MG63 (cell line): Measurements from ENCODE around the gene MAFF. TPM values are rescaled to one million over a fixed set of nuclear protein-coding genes. Genes with fewer than 3 reads are reported as not detected.

Experiments
- total RNA-seq: library from RNA; depleted of rRNA; stranded (reverse); fragments of >200 nt; shearing (Covaris generic); gene quantifications from 2 replicates; pipeline ENCODE4 v1.2.3, GENCODE V29; 2014; ENCODE audit warnings: low replicate concordance; rRNA removed

MAFF gene
- total RNA-seq, 1 experiment from 2014 or later = 22.0 TPM

Other genes with a start within 250 kb of the MAFF start
- 0.36 and 2.3 TPM in 2 replicates for gene C22orf23, start 248.4 kb upstream of the MAFF start, total RNA-seq
- 64.9 and 167 TPM in 2 replicates for gene POLR2F, start 248.3 kb upstream of the MAFF start, total RNA-seq
- gene SOX10, start 217.4 kb upstream of the MAFF start, total RNA-seq = not detected in 2 replicates
- gene PICK1, start 144.6 kb upstream of the MAFF start, total RNA-seq = 7.3 and 21.7 TPM in 2 replicates
- not detected in 2 replicates for gene SLC16A8, start 117.8 kb upstream of the MAFF start, total RNA-seq
- 20.4 and 63.3 TPM in 2 replicates for gene BAIAP2L2, start 91.3 kb upstream of the MAFF start, total RNA-seq
- 2.7 and 3.1 TPM in 2 replicates for gene PLA2G6, start 20.2 kb upstream of the MAFF start, total RNA-seq
- 18.6 and 20.4 TPM in 2 replicates for gene TMEM184B, start 71.0 kb downstream of the MAFF start, total RNA-seq
- 54.5 and 75.0 TPM in 2 replicates for gene CSNK1E, start 115.4 kb downstream of the MAFF start, total RNA-seq